GM19025 (cell line): ENCODE data around the gene KCNE1.
"Not testable (repeated sequence)": the region's sequence is repeated elsewhere in the genome, so short reads cannot be mapped to it uniquely, and the experiment has no call there.

ENCODE experiments used
- ATAC-seq: cut with Tn5 transposase; IDR thresholded peaks from one replicate; pipeline ENCODE4 v1.9.1; 2021; ENCODE audit warnings: mild to moderate bottlenecking, low read depth, moderate library complexity; ENCODE audit not compliant: unreplicated experiment

Gene KCNE1

DNA sequence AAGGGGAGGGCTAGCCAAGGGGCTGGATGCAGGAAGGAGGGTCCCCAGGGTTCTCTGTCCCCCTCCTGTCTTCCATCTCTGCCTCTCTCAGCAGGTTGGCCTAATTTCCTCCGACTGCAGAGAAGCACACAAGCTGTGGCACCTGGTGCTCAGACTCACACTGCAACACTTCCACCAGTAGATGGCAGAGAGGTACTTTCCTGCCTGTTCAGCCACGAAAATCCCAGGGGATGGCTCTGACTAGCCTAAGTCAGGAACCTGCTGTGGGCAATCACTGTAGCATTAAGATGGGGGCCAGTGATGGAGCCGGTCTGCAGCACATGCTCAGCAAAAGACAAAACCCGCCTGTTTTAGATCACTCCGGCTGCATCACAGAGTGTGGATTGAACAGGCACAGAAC lies 82.3 kb downstream of the KCNE1 start:
- ATAC-seq, result not testable (repeated sequence)

DNA sequence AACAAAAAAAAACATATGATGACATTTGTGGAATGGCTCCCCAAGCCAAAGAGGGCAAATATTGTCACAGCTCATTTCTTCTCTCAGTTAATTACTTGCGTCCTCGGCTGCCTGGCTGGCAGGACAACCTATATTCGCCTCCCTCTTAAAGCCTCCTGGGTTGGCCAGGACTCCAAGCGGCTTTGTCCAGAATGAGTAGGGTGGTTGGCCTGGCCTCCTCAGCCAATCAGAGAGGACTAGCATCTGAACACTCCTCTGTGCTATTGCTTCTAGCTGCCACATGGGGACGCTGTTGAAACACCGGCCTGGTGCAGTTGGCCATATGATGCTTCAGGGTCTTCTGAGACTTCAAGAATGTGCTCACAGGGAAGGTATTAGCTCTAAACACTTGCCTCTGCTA lies 83.6 kb downstream of the KCNE1 start:
- ATAC-seq, result not testable (repeated sequence)

DNA sequence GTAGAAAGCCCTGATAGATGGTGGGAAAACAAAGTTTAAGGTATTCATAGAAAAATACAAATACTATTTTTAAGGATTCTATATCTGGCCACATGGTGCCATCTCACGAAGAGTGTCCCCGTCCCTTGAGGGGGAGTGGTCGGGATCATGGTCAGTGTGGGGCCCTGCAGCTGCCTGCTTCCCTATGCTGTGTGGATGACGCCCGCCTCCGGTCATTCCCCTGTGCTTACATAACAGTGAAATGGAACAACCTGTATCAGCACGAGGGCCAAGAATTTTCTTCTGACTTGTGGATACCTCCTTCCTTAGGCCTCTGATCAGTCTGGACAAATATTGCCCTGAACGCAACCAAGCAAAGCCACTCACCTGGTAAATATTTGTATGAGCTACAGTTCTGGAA lies 84.7 kb downstream of the KCNE1 start:
- ATAC-seq, result not testable (repeated sequence)

DNA sequence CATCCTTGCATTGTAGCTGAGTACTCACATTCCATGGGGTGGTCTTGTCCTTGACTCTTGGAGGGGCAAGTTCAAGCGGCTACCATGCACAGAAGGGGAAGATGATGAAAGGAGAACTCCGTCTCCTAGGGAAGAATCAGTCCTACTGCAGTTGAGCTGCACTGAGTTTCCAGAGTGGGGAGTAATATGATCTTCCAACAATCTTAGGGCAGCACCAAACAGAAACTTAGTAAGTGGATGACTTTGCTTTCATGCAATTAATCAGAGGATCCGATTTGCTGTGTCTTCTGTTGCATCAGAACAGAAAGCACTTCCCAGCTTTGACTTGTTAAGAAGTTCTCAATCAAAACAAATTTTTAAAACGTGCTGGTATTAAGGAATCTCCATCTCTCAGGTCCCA lies 88.2 kb downstream of the KCNE1 start, which contains the start of gene SMIM34:
SMIM34 (minus strand) TSS at position 147 of the 400 bp plus-strand sequence; CDS start at position 35, 112 bp downstream.
- ATAC-seq, result not testable (repeated sequence)

DNA sequence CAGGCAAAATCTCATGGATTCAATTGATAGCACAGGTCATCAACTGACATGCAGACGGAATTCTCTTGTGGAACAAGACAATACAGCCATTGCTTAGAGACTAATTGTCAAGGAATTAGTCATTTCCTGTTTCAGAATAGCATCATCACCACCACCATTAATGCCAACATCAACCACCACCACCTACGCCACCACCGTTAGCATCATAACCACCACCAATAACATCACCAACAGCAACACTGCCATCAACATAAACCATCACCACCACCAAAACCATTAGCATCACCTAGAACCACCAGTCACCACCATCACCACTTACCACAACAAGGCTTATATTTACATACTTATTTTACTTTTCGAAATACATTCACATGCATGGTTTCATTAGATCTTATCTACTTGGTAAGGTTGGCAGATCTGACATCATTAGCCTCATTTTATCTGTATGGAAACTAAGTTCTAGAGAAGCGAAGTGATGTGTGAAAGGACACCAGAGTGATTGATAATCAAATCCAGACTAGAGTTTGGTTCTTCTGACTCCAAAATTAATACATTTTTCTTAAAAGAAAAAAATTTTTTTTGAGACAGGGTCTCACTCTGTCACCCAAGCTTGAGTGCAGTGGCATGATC lies 94.4 kb downstream of the KCNE1 start:
- not testable (repeated sequence) for ATAC-seq

DNA sequence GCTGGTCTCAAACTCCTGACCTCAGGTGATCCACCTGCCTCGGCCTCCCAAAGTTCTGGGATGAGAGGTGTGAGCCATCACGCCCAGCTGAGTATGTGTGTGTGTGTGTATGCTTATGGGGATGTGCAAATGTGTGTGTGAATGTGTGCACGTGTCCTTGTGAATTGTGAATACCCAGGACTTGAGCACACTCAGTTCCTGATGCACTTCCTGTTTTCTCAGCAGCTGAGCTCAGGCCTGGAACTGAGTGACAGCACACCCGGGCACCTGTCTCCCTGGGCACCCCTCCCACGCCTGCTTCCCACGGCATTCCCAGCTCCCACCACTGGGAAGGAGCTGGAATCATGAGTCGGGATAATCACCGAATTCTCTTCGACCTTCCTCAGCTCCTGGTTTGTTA lies 104.7 kb downstream of the KCNE1 start:
- not testable (repeated sequence) for ATAC-seq

DNA sequence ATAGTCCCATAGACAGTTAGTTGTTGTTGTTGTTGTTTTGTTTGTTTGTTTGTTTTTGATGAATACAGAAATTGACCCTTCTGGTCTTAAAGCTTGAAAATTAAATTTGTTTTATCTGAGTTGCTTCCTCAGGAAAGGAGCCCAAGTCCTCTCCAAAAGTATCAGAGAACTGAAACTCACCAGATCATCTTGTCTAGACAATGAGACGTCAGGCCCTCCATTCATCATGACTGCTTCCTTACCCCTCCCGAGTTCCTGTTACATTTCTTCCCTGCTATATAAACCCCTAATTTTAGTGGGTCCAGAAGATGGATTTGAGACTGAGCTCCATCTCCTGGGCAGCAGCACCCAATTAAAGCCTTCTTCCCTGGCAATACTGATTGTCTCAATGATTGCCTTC lies 105.3 kb downstream of the KCNE1 start:
- ATAC-seq, result not testable (repeated sequence)

DNA sequence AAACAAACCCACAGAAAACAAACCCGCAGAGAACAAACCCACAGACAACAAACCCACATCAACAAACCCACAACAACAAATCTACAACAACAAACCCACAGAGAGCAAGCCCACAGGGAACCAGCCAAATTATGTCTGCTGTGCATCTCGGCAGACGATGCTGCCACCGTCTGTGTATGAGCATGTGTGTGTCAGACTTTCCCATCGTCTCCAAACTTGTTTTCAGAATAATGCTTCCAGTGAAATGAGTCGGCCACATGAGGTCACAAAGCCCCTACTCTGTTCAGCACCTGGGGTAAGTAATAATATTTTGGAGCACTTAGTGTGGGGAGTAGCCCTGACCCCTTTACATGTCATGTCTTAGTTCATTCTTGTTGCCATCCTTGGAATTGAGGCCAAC lies 105.9 kb downstream of the KCNE1 start:
- not testable (repeated sequence) for ATAC-seq

DNA sequence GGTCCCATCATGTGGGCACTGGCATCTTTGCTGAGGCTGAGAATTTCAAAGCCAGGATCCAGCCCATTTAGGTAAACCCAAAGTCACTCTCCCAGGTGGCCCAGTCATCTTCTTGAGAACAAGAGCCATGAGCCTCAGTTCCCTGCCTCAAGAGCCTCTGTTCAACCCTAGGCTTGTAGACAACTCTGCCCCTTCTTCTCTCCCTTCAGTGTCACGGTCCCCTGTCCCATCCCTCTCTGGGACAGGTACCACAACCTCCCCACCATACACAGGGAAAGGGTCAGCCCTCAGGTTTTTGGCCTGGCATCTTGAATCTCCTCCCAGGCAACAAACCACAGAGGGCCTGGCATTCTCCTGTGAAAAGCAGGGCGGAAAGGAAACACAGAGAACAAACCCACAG lies 106.3 kb downstream of the KCNE1 start:
- not testable (repeated sequence) for ATAC-seq

DNA sequence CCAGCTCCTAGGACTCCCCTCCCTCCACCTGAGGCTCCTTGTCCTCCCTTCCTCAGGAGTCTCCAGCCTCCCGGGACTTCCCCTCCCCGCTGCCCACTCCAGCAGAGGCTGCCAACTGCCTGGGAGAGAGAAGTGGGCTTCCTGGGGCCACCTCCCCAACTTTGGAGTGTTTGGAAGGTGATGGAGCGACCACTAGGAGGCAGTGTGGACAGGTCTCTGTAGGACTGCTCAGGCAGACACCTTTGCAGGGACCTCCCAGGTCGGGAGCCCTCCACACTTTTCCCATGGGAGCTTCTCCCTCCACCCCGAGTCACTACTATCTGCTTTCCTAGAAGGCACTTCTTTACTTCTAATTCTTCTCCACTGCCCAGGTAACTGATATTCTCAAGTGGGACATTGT lies 107.3 kb downstream of the KCNE1 start:
- not testable (repeated sequence) for ATAC-seq

DNA sequence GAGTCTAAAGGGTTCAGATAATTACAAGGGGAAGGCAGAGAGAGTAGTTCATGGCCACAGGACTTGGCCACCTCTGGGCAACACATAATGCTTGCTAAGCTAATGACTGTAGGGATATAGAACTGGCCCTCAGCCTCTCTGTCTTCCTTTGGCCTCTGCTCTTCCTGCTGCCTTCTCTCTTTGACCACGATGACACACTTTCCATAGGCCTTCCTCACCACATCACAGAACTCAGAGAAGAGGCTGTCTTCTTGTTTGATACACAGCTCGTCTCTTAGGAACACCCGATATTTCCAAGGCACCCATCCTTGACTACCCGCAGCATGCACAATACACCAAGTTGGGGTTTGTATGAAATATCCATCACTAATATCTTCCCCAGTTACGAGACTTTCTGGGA lies 111.5 kb downstream of the KCNE1 start:
- not testable (repeated sequence) for ATAC-seq
